Activated naive CD8-positive, alpha-beta T cell treated with anti-CD3 and anti-CD28 coated beads, Interleukin-2, amount 50 U/mL, for 24 hours (primary cell): ENCODE results near the gene MTG2.

ENCODE experiments used
- ATAC-seq: fragments of 150-1000 bp; cut with Tn5 transposase; one replicate; pipeline ENCODE4 v1.10.0; 2021
- DNase-seq: peaks from one replicate; pipeline ENCODE4 v3.0.0; 2021
- H3K27ac Mint-ChIP-seq: one replicate; pipeline ENCODE4 v1.8.0; 2021; ENCODE audit warnings: mild to moderate bottlenecking, mixed read lengths
- H3K27me3 Mint-ChIP-seq: one replicate; pipeline ENCODE4 v1.8.0; 2021; ENCODE audit warnings: mixed read lengths
- H3K36me3 Mint-ChIP-seq: one replicate; pipeline ENCODE4 v1.8.0; 2021; ENCODE audit warnings: low read depth, mixed read lengths
- H3K4me1 Mint-ChIP-seq: one replicate; pipeline ENCODE4 v1.8.0; 2021; ENCODE audit warnings: mixed read lengths
- H3K4me3 Mint-ChIP-seq: one replicate; pipeline ENCODE4 v1.8.0; 2021; ENCODE audit warnings: mild to moderate bottlenecking, moderate library complexity, mixed read lengths
- H3K9me3 Mint-ChIP-seq: one replicate; pipeline ENCODE4 v1.8.0; 2021; ENCODE audit warnings: mixed read lengths

Gene MTG2

GRCh38 chr20:62219992-62220665 is 37.3 kb downstream of the MTG2 start, which contains the start of gene HRH3:
HRH3 (minus strand) TSS chr20:62220278; CDS start chr20:62219970, 308 bp downstream.
- Mint-ChIP-seq H3K36me3 (no peaks in the 10 kb centered on the region), H3K4me1 (no peaks in the 10 kb centered on the region), H3K9me3 (no peaks in the 10 kb centered on the region), H3K27me3 (peaks cover 50% of the 10 kb centered on the region), H3K4me3 (no peak within 1 kb of the TSS), H3K27ac (no peak within 1 kb of the TSS)
- peak; percentile 34 for ATAC-seq
- DNase-seq: peak; percentile 32

GRCh38 chr20:62220666-62221568 is 38.1 kb downstream of the MTG2 start:
- Mint-ChIP-seq H3K36me3 (no peaks in the 10 kb centered on the region), H3K9me3 (no peaks in the 10 kb centered on the region), H3K4me1 (no peaks in the 10 kb centered on the region), H3K27ac (no peak overlapping the region), H3K4me3 (no peak overlapping the region), H3K27me3 (peaks cover 49% of the 10 kb centered on the region)
- DNase-seq (no peak), ATAC-seq (no peak)

- Mint-ChIP-seq H3K9me3 (no peaks in the 10 kb centered on the region), H3K36me3 (no peaks in the 10 kb centered on the region), H3K4me1 (no peaks in the 10 kb centered on the region), H3K4me3 (no peak overlapping the region), H3K27ac (no peak overlapping the region), H3K27me3 (peaks cover 51% of the 10 kb centered on the region)
- no peak for ATAC-seq
- no peak for DNase-seq
Observed at GRCh38 chr20:62222266-62222850, 39.5 kb downstream of the MTG2 start.

DNA sequence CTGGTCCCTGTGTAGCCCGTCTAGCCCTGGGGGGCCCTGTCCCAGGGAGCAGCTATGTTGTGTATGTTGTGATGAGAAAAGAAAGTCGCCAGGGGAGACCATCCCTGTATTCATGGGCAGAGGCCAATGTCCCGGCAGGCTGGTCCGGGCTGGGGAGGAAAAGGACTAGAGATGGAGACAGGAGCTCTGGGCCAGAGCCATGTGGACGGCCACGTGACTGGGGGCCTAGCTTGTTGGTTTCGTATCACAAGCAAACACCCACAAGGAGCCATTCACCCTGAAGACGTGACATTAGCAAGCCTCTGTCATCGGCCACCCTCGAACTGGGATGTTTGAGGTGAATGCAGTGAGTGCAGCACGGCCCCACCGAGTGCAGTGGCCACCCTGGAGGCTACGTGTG is 40.1 kb downstream of the MTG2 start:
- Mint-ChIP-seq H3K27ac (no peak overlapping the region), H3K4me1 (no peaks in the 10 kb centered on the region), H3K36me3 (no peaks in the 10 kb centered on the region), H3K9me3 (no peaks in the 10 kb centered on the region), H3K4me3 (no peak overlapping the region), H3K27me3 (peaks cover 49% of the 10 kb centered on the region)
- DNase-seq (no peak), ATAC-seq (no peak)

DNA sequence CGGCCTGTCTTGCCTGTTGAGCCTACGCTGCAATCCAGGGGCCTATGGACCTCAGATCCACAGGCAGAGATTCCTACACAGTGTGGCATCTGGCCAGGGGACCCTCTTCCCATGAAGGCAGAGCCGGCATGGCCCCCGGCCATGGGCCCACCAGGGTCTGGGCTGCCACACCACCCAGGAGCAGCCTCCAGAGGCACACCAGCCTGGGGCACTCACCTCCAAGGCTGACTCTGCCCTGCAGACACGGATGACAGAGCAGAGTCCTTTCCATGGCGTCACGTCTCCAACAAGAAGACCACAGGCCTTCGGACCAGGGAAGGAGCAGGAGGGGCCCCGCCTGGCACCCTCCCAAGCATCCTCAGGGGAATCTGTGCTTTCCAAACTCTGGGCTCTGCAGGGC is 40.7 kb downstream of the MTG2 start:
- ATAC-seq: no peak
- H3K36me3 Mint-ChIP-seq: no peaks in the 10 kb centered on the region
- no peak for DNase-seq
- no peaks in the 10 kb centered on the region for H3K9me3 Mint-ChIP-seq
- H3K27ac Mint-ChIP-seq: no peak overlapping the region
- H3K4me3 Mint-ChIP-seq: no peak overlapping the region
- H3K4me1 Mint-ChIP-seq: no peaks in the 10 kb centered on the region
- H3K27me3 Mint-ChIP-seq: peaks cover 46% of the 10 kb centered on the region

DNA sequence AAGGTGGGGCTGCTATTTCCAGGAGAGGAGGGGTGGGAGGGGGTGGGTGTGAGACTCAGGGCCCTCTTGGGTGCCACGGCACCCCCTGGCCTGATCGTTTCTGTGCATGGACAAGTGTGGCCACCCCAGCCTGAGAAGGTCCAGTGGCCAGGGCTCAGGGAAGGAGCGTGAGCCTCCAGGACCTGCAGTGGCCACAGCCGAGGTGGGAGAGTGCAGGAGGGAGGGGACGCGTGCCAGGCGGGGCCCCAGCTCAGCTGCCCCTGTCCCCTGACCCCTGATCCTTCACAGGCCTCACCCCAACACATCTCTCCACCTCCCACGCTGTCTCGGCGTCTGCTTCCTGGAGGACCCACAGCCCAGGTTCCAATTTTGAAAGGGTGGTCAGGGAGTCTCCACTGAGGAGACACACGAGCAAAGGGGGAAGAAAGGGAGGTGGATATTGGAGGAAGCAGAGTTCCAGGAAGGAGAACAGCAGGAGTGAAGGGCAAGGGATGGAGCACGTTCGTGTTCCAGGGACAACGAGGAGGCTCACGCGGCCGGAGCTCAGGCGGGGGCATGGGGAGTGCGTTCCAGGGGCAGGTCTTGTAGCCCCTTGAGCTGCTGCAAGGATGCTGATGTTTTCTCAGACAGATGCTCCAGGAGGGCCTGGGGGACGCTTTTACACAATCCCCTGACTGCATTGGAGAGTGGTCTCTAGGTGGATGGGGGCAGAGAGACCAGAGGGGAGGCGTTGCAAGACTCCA is 41.5 kb downstream of the MTG2 start:
- Mint-ChIP-seq H3K27me3 (peaks cover 39% of the 10 kb centered on the region), H3K4me3 (no peak overlapping the region), H3K9me3 (no peaks in the 10 kb centered on the region), H3K36me3 (no peaks in the 10 kb centered on the region), H3K27ac (no peak overlapping the region), H3K4me1 (no peaks in the 10 kb centered on the region)
- ATAC-seq: no peak
- DNase-seq: no peak

DNA sequence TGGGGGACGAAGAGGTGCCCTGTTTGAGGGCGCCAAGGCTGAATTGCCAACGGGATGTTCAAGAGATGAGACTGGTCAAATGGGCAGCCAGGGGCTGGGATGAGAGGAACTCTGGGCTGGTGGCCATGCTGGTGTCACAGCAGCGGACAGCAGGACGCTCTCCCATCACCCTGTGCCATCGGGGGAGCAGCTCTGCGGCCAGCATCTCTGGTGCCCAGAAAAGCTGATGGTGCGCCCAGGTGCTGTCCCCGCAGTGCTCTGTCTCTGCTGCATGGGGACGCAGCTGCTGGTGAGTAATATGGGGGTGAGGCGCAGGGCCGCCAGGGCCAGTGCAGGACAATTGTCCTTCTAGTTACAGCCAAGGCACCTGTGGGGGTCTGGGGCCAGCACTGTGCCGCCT is 42.2 kb downstream of the MTG2 start:
- no peaks in the 10 kb centered on the region for H3K36me3 Mint-ChIP-seq
- H3K4me3 Mint-ChIP-seq: no peak overlapping the region
- no peaks in the 10 kb centered on the region for H3K4me1 Mint-ChIP-seq
- ATAC-seq (no peak), DNase-seq (no peak)
- no peak overlapping the region for H3K27ac Mint-ChIP-seq
- peaks cover 38% of the 10 kb centered on the region for H3K27me3 Mint-ChIP-seq
- H3K9me3 Mint-ChIP-seq: no peaks in the 10 kb centered on the region

GRCh38 chr20:62225820-62226635 is 43.2 kb downstream of the MTG2 start:
- Mint-ChIP-seq H3K9me3 (no peaks in the 10 kb centered on the region), H3K4me1 (no peaks in the 10 kb centered on the region), H3K4me3 (no peak overlapping the region), H3K36me3 (no peaks in the 10 kb centered on the region), H3K27me3 (peaks cover 32% of the 10 kb centered on the region), H3K27ac (no peak overlapping the region)
- ATAC-seq (no peak), DNase-seq (no peak)

GRCh38 chr20:62226707-62227590 is 44.1 kb downstream of the MTG2 start:
- Mint-ChIP-seq H3K9me3 (no peaks in the 10 kb centered on the region), H3K4me1 (no peaks in the 10 kb centered on the region), H3K4me3 (no peak overlapping the region), H3K36me3 (no peaks in the 10 kb centered on the region), H3K27me3 (peaks cover 26% of the 10 kb centered on the region), H3K27ac (no peak overlapping the region)
- ATAC-seq (no peak), DNase-seq (no peak)

- no peaks in the 10 kb centered on the region for H3K4me1 Mint-ChIP-seq
- H3K36me3 Mint-ChIP-seq: no peaks in the 10 kb centered on the region
- no peak overlapping the region for H3K27ac Mint-ChIP-seq
- no peak for DNase-seq
- peak; percentile 11 for ATAC-seq
- H3K4me3 Mint-ChIP-seq: no peak overlapping the region
- H3K27me3 Mint-ChIP-seq: peaks cover 20% of the 10 kb centered on the region
- no peaks in the 10 kb centered on the region for H3K9me3 Mint-ChIP-seq
Observed at GRCh38 chr20:62227591-62227976, 44.8 kb downstream of the MTG2 start.

GRCh38 chr20:62227977-62228958 is 45.4 kb downstream of the MTG2 start:
- H3K4me1 Mint-ChIP-seq: no peaks in the 10 kb centered on the region
- H3K27me3 Mint-ChIP-seq: peaks cover 15% of the 10 kb centered on the region
- H3K27ac Mint-ChIP-seq: no peak overlapping the region
- H3K9me3 Mint-ChIP-seq: no peaks in the 10 kb centered on the region
- no peaks in the 10 kb centered on the region for H3K36me3 Mint-ChIP-seq
- no peak for DNase-seq
- peak; percentile 8 for ATAC-seq
- H3K4me3 Mint-ChIP-seq: no peak overlapping the region

GRCh38 chr20:62228982-62229545 is 46.2 kb downstream of the MTG2 start:
- Mint-ChIP-seq H3K4me1 (no peaks in the 10 kb centered on the region), H3K9me3 (no peaks in the 10 kb centered on the region), H3K27me3 (peaks cover 15% of the 10 kb centered on the region), H3K4me3 (no peak overlapping the region), H3K27ac (no peak overlapping the region), H3K36me3 (no peaks in the 10 kb centered on the region)
- DNase-seq (no peak), ATAC-seq (no peak)
